Adrenal gland (tissue), 5 donors: ENCODE data around the gene RBMX.

ENCODE experiments used
- CTCF ChIP-seq, 6 experiments: fragments of 450-650 bp in 4 of 6; fragments of 200-600 bp in 2 of 6; sonication (generic) in 1 of 6; IDR thresholded peaks; 1 replicate in 5 of 6; 2 replicates in 1 of 6; pipeline versions ENCODE4 v1.5.1 to v1.8.0; 2016 to 2021; ENCODE audit warnings: antibody characterized with exemption in 6 of 6, mild to moderate bottlenecking in 2 of 6, moderate library complexity in 1 of 6
- POLR2A ChIP-seq, 2 donors: fragments of 450-650 bp; IDR thresholded peaks; one replicate each; pipeline ENCODE4 v1.6.1; 2017; ENCODE audit warnings: antibody characterized with exemption in 2 of 2, mild to moderate bottlenecking in 2 of 2, moderate library complexity in 1 of 2
- donor health status: DM: no; HTN: no; CAD: no.

- TF ChIP-seq CTCF (IDR thresholded peaks at IDR 0.05) (no peak), POLR2A (IDR thresholded peaks at IDR 0.05) (no peak)
Measured at GRCh38 chrX:136866337-136867095, 14.0 kb downstream of the RBMX start.
